IMR-90 (cell line): ENCODE measurements around the gene TRIM71. TPM values are rescaled to one million over a fixed set of nuclear protein-coding genes. Genes with fewer than 3 reads are reported as not detected.

Experiments
- ATAC-seq: fragments of 200-7000 bp; cut with Tn5 transposase; 2 replicates; pipeline ENCODE4 v1.9.1; 2020; ENCODE audit warnings: low read depth, mild to moderate bottlenecking, moderate library complexity
- BruUV-seq: library from RNA; stranded (reverse); fragments of 400-500 nt; replicated peaks from 2 replicates; lab custom pipeline; 2021; lab: Mats Ljungman, UMichigan
- CTCF ChIA-PET: fragments of 300-600 bp; formaldehyde crosslinking; extraction: SDS; loops from one replicate; lab custom pipeline; 2021; ENCODE audit warnings: antibody characterized with exemption; lab: Yijun Ruan, JAX
- POLR2A ChIA-PET: fragments of 300-600 bp; sonication (Branson Sonifier 250); formaldehyde crosslinking; loops from one replicate; lab custom pipeline; 2022; ENCODE audit warnings: antibody characterized with exemption; ENCODE audit not compliant: unreplicated experiment; lab: Charles Lee
- DNase-seq: peaks from one replicate; pipeline ENCODE4 v3.0.0; 2013
- H2AFZ ChIP-seq: replicated peaks from 2 replicates; pipeline ENCODE3; 2013; ENCODE audit warnings: low read length, mild to moderate bottlenecking; ENCODE audit not compliant: poor library complexity
- H2AK5ac ChIP-seq: 2 replicates; pipeline ENCODE4 v1.6.1; 2013; ENCODE audit warnings: low read depth, low read length, inconsistent platforms
- H2AK9ac ChIP-seq: replicated peaks from 2 replicates; pipeline ENCODE3; 2013; ENCODE audit warnings: mild to moderate bottlenecking, low read depth, low read length, moderate library complexity; ENCODE audit not compliant: poor library complexity
- H2BK120ac ChIP-seq: 2 replicates; pipeline ENCODE4 v1.6.1; 2013; ENCODE audit warnings: low read depth, low read length, inconsistent platforms
- H2BK15ac ChIP-seq: 3 replicates; pipeline ENCODE4 v1.6.1; 2013; ENCODE audit warnings: low read depth, low read length, inconsistent platforms
- H2BK20ac ChIP-seq: 2 replicates; pipeline ENCODE4 v1.6.1; 2013; ENCODE audit warnings: low read depth, mild to moderate bottlenecking, inconsistent platforms, low read length, moderate library complexity
- H2BK5ac ChIP-seq: 2 replicates; pipeline ENCODE4 v1.6.1; 2013; ENCODE audit warnings: mild to moderate bottlenecking, low read depth, low read length, inconsistent platforms; ENCODE audit not compliant: poor library complexity, severe bottlenecking
- H3K14ac ChIP-seq: replicated peaks from 2 replicates; pipeline ENCODE4 v1.6.1; 2013; ENCODE audit warnings: low read depth, low read length, inconsistent platforms
- H3K18ac ChIP-seq: 2 replicates; pipeline ENCODE4 v1.6.1; 2013; ENCODE audit warnings: low read depth, low read length, control low read depth
- H3K23ac ChIP-seq: 2 replicates; pipeline ENCODE4 v1.6.1; 2013; ENCODE audit warnings: low read depth, low read length, inconsistent platforms
- H3K27ac ChIP-seq: 2 replicates; pipeline ENCODE4 v1.5.1; 2013; ENCODE audit warnings: mild to moderate bottlenecking, control low read depth, low read length; ENCODE audit not compliant: insufficient read depth
- H3K27me3 ChIP-seq: 2 replicates; pipeline ENCODE4 v1.6.1; 2013; ENCODE audit warnings: low read length; ENCODE audit not compliant: control insufficient read depth, insufficient read depth
- H3K36me3 ChIP-seq: 2 replicates; pipeline ENCODE4 v1.6.1; 2013; ENCODE audit warnings: low read length, mixed read lengths; ENCODE audit not compliant: control insufficient read depth, insufficient read depth
- H3K4ac ChIP-seq: 2 replicates; pipeline ENCODE4 v1.6.1; 2013; ENCODE audit warnings: low read depth, low read length, inconsistent platforms
- H3K4me1 ChIP-seq: 2 replicates; pipeline ENCODE4 v1.6.1; 2013; ENCODE audit warnings: low read length, mixed read lengths; ENCODE audit not compliant: control insufficient read depth, insufficient read depth
- H3K4me2 ChIP-seq: 2 replicates; pipeline ENCODE4 v1.6.1; 2013; ENCODE audit warnings: low read depth, mild to moderate bottlenecking, control low read depth, low read length, moderate library complexity
- H3K4me3 ChIP-seq: 2 replicates; pipeline ENCODE4 v1.5.1; 2013; ENCODE audit warnings: low read depth, mild to moderate bottlenecking, control low read depth, low read length, moderate library complexity; ENCODE audit not compliant: insufficient read depth
- H3K56ac ChIP-seq: 2 replicates; pipeline ENCODE4 v1.6.1; 2013; ENCODE audit warnings: low read length, inconsistent platforms; ENCODE audit not compliant: insufficient read depth; ENCODE audit errors: extremely low read depth
- H3K79me1 ChIP-seq, 2 experiments: 2 replicates each; pipeline ENCODE4 v1.6.1; 2013; ENCODE audit warnings: low read length in 2 of 2, inconsistent platforms in 1 of 2, low read depth in 1 of 2
- H3K9ac ChIP-seq: 2 replicates; pipeline ENCODE4 v1.6.1; 2013; ENCODE audit warnings: low read depth, low read length, control low read depth
- H3K9me1 ChIP-seq: 2 replicates; pipeline ENCODE4 v1.6.1; 2013; ENCODE audit warnings: low read length, inconsistent platforms; ENCODE audit not compliant: insufficient read depth
- H3K9me3 ChIP-seq: 2 replicates; pipeline ENCODE4 v1.6.1; 2013; ENCODE audit warnings: low read length; ENCODE audit not compliant: control insufficient read depth, insufficient read depth
- H4K20me1 ChIP-seq: 2 replicates; pipeline ENCODE4 v1.6.1; 2013; ENCODE audit warnings: low read length, inconsistent platforms; ENCODE audit not compliant: insufficient read depth
- H4K5ac ChIP-seq: 2 replicates; pipeline ENCODE4 v1.6.1; 2013; ENCODE audit warnings: mild to moderate bottlenecking, low read depth, low read length, control low read depth
- H4K8ac ChIP-seq, 2 experiments: 2 replicates each; pipeline ENCODE4 v1.6.1; 2013; ENCODE audit warnings: low read depth in 2 of 2, low read length in 2 of 2, control low read depth in 1 of 2, inconsistent platforms in 1 of 2
- H4K91ac ChIP-seq: 2 replicates; pipeline ENCODE4 v1.6.1; 2013; ENCODE audit warnings: low read depth, low read length, inconsistent platforms; ENCODE audit not compliant: insufficient read depth
- BHLHE40 ChIP-seq: fragments of 150-350 bp; IDR thresholded peaks from 2 replicates; pipeline ENCODE4 v1.6.1; 2016; ENCODE audit warnings: mild to moderate bottlenecking, low read depth, low read length
- CEBPB ChIP-seq: IDR thresholded peaks from 2 replicates; pipeline ENCODE4 v1.6.1; 2012; ENCODE audit warnings: low read depth, low read length, improper control_type of control experiment
- CHD1 ChIP-seq: IDR thresholded peaks from 2 replicates; pipeline ENCODE4 v1.6.1; 2012; ENCODE audit warnings: low read depth, low read length, improper control_type of control experiment
- CTCF ChIP-seq: conservative IDR thresholded peaks from 2 replicates; pipeline ENCODE4 v1.5.1; 2012; ENCODE audit warnings: mild to moderate bottlenecking, low read depth, low read length, improper control_type of control experiment
- ELK1 ChIP-seq: fragments of 150-350 bp; IDR thresholded peaks from 2 replicates; pipeline ENCODE4 v1.6.1; 2016; ENCODE audit warnings: low read depth, mild to moderate bottlenecking, low read length, moderate library complexity, borderline replicate concordance
- FOS ChIP-seq: fragments of 150-350 bp; IDR thresholded peaks from 2 replicates; pipeline ENCODE4 v1.6.1; 2016; ENCODE audit warnings: low read depth, low read length
- MAFK ChIP-seq: IDR thresholded peaks from 2 replicates; pipeline ENCODE4 v1.6.1; 2012; ENCODE audit warnings: low read depth, low read length, improper control_type of control experiment
- MAZ ChIP-seq: IDR thresholded peaks from 2 replicates; pipeline ENCODE4 v1.6.1; 2012; ENCODE audit warnings: low read depth, mild to moderate bottlenecking, low read length, improper control_type of control experiment, moderate library complexity, borderline replicate concordance
- MXI1 ChIP-seq: IDR thresholded peaks from 2 replicates; pipeline ENCODE4 v1.6.1; 2012; ENCODE audit warnings: low read depth, mild to moderate bottlenecking, low read length, moderate library complexity, borderline replicate concordance
- NFE2L2 ChIP-seq: fragments of 150-350 bp; IDR thresholded peaks from 2 replicates; pipeline ENCODE4 v1.6.1; 2016; ENCODE audit warnings: low read depth, mild to moderate bottlenecking, low read length
- POLR2A ChIP-seq: IDR thresholded peaks from 2 replicates; pipeline ENCODE4 v1.6.1; 2012; ENCODE audit warnings: mild to moderate bottlenecking, low read depth, low read length
- RAD21 ChIP-seq: IDR thresholded peaks from 2 replicates; pipeline ENCODE4 v1.6.1; 2012; ENCODE audit warnings: low read length, improper control_type of control experiment
- RCOR1 ChIP-seq: IDR thresholded peaks from 2 replicates; pipeline ENCODE4 v1.6.1; 2012; ENCODE audit warnings: mild to moderate bottlenecking, low read length, improper control_type of control experiment; ENCODE audit not compliant: insufficient replicate concordance
- RFX5 ChIP-seq: IDR thresholded peaks from 2 replicates; pipeline ENCODE4 v1.8.0; 2012; ENCODE audit warnings: low read depth, mild to moderate bottlenecking, low read length, moderate library complexity
- SMC3 ChIP-seq: fragments of 150-350 bp; IDR thresholded peaks from 2 replicates; pipeline ENCODE4 v1.6.1; 2016; ENCODE audit warnings: low read depth, mild to moderate bottlenecking, antibody characterized with exemption, low read length, moderate library complexity
- USF2 ChIP-seq: fragments of 150-350 bp; IDR thresholded peaks from 2 replicates; pipeline ENCODE4 v1.6.1; 2017; ENCODE audit warnings: mild to moderate bottlenecking, antibody characterized with exemption, low read length, low read depth
- WGBS, 2 experiments: methylation state at CpG; one replicate each; pipeline versions ENCODE4 v1.1.5 to v1.1.7; 2013; ENCODE audit warnings: missing lambda C conversion rate in 2 of 2; ENCODE audit not compliant: insufficient read length in 1 of 2; ENCODE audit errors: extremely low coverage in 2 of 2; 5-methylcytosine and 5-hydroxymethylcytosine counted together
- dilution Hi-C: fragments of 300-500 bp; cut with HindIII; formaldehyde crosslinking; loops from one replicate; pipeline ENCODE4 v1.14.3; 2018; ENCODE audit warnings: low sequenced_read_pairs; ENCODE audit not compliant: unreplicated experiment
- in situ Hi-C: fragments of 300-500 bp; cut with MboI; formaldehyde crosslinking; loops from 3 replicates; pipeline ENCODE4 v1.14.3; 2019; ENCODE audit warnings: low sequenced_read_pairs, inconsistent platforms, mixed read lengths
- intact Hi-C: fragments of 100-400 bp; cut with micrococcal nuclease; formaldehyde crosslinking; loops from 2 replicates; pipeline ENCODE4 v1.10.0; 2022
- polyA plus RNA-seq, 3 experiments: library from polyadenylated mRNA; depleted of rRNA; stranded (reverse); fragments of >200 nt; gene quantifications; 2 replicates each; pipeline ENCODE4 v1.2.3, GENCODE V29; 2012; ENCODE audit warnings: low replicate concordance in 1 of 3
- total RNA-seq: library from RNA; depleted of rRNA; stranded (reverse); fragments of >200 nt; gene quantifications from 2 replicates; pipeline ENCODE4 v1.2.3, GENCODE V29; 2012

The TRIM71 gene
- total and polyA plus RNA-seq, 2 of the 4 experiments (the other 2 are of a cell fraction): not detected

- H3K79me1 ChIP-seq: no peaks in the 10 kb centered on the region
- dilution Hi-C loops: no loop called here
- H2AK5ac ChIP-seq: no peak overlapping the region
- no peak overlapping the region for H4K8ac ChIP-seq
- H3K9me1 ChIP-seq: no peaks in the 10 kb centered on the region
- H3K27me3 ChIP-seq: peaks cover 4% of the 10 kb centered on the region; the same call in 1 of the 2 replicates
- POLR2A ChIA-PET: no interaction called here
- H3K23ac ChIP-seq: no peak overlapping the region
- no peak overlapping the region for H2BK20ac ChIP-seq
- DNase-seq: no peak
- intact Hi-C loops: no loop called here
- no peak overlapping the region for H3K4me3 ChIP-seq
- H2BK15ac ChIP-seq: no peak overlapping the region
- no peak overlapping the region for H3K9ac ChIP-seq
- no peak overlapping the region for H4K5ac ChIP-seq
- no peak overlapping the region for H3K4ac ChIP-seq
- no peaks in the 10 kb centered on the region; the same call in 1 of the 2 replicates for H3K4me1 ChIP-seq
- no peak overlapping the region for H3K27ac ChIP-seq
- no peak overlapping the region for H3K56ac ChIP-seq
- no peak overlapping the region for H4K91ac ChIP-seq
- H2AFZ ChIP-seq: no peak overlapping the region
- no peak overlapping the region for H3K4me2 ChIP-seq
- no peak for TF ChIP-seq BHLHE40
- no peak for TF ChIP-seq FOS
- no peak for TF ChIP-seq CHD1
- TF ChIP-seq ELK1: no peak
- no peak for TF ChIP-seq NFE2L2
- no peak for TF ChIP-seq SMC3
- TF ChIP-seq CEBPB: no peak
- TF ChIP-seq RCOR1: no peak
- no peak for TF ChIP-seq POLR2A
- no peak for TF ChIP-seq MAZ
- TF ChIP-seq USF2: no peak
- TF ChIP-seq CTCF: no peak
- no peak for TF ChIP-seq RAD21
- no peak for TF ChIP-seq MXI1
- TF ChIP-seq MAFK: no peak
- no peak for TF ChIP-seq RFX5
- H2BK120ac ChIP-seq: no peak overlapping the region
- H2AK9ac ChIP-seq: peak overlapping the region; percentile 5
- ATAC-seq: no peak
- no peak overlapping the region for H3K18ac ChIP-seq
- H2BK5ac ChIP-seq: no peak overlapping the region
- H3K9me3 ChIP-seq: no peaks in the 10 kb centered on the region
- WGBS, 2 experiments: 88% methylated on average over 3 of the region's 3 CpGs; no CpG with 5 or more reads in 1 of the 2 experiments
- no peak overlapping the region for H3K14ac ChIP-seq
- in situ Hi-C loops: no loop called here
- H4K20me1 ChIP-seq: no peaks in the 10 kb centered on the region
- H3K36me3 ChIP-seq: no peaks in the 10 kb centered on the region
- no TSS peak for BruUV-seq
- CTCF ChIA-PET: interaction anchor here (0.5 kb wide), 1 partner anchor 34 kb away, joined by 3 read pairs; no protein-coding TSS in a partner anchor
These were observed 35.4 kb upstream of the TRIM71 start for GRCh38 chr3:32782407-32782806.
